GM19372 (cell line): ENCODE results near the gene QSOX1.
"Not testable (repeated sequence)": the region's sequence is repeated elsewhere in the genome, so short reads cannot be mapped to it uniquely, and the experiment has no call there.

Experiments
- ATAC-seq: cut with Tn5 transposase; IDR thresholded peaks from one replicate; pipeline ENCODE4 v1.9.1; 2021; ENCODE audit warnings: mild to moderate bottlenecking, low read depth, moderate library complexity; ENCODE audit not compliant: unreplicated experiment

Gene QSOX1

GRCh38 chr1:180154325-180155181 is at the start of gene QSOX1:
QSOX1 (plus strand) TSS chr1:180154869; CDS start chr1:180154908, 39 bp downstream.
- peak; percentile 88 for ATAC-seq

- ATAC-seq = no peak
Measured at GRCh38 chr1:180112091-180112490, 42.6 kb upstream of the QSOX1 start.

- no peak for ATAC-seq
Measured at GRCh38 chr1:180112984-180113647, 41.6 kb upstream of the QSOX1 start.

GRCh38 chr1:180114396-180114945 is 40.2 kb upstream of the QSOX1 start:
- ATAC-seq = no peak

- no peak for ATAC-seq
Measured at GRCh38 chr1:180116964-180117763, 37.5 kb upstream of the QSOX1 start.

GRCh38 chr1:180117764-180118116 is 36.9 kb upstream of the QSOX1 start:
- no peak for ATAC-seq

- no peak for ATAC-seq
Measured at GRCh38 chr1:180119837-180120236, 34.8 kb upstream of the QSOX1 start.

GRCh38 chr1:180123463-180123936 is 31.2 kb upstream of the QSOX1 start:
- ATAC-seq = no peak

GRCh38 chr1:180130651-180131050 is 24.0 kb upstream of the QSOX1 start:
- no peak for ATAC-seq

- no peak for ATAC-seq
Measured at GRCh38 chr1:180131510-180131909, 23.2 kb upstream of the QSOX1 start.

GRCh38 chr1:180133193-180133592 is 21.5 kb upstream of the QSOX1 start:
- ATAC-seq = no peak

- not testable (repeated sequence) for ATAC-seq
Measured at GRCh38 chr1:180133688-180134087, 21.0 kb upstream of the QSOX1 start.

GRCh38 chr1:180135535-180135934 is 19.1 kb upstream of the QSOX1 start:
- ATAC-seq = no peak

GRCh38 chr1:180136331-180136967 is 18.2 kb upstream of the QSOX1 start:
- ATAC-seq = no peak

- no peak for ATAC-seq
Measured at GRCh38 chr1:180136968-180137356, 17.7 kb upstream of the QSOX1 start.

GRCh38 chr1:180137776-180138175 is 16.9 kb upstream of the QSOX1 start:
- no peak for ATAC-seq

- ATAC-seq = no peak
Measured at GRCh38 chr1:180141381-180141934, 13.2 kb upstream of the QSOX1 start.

GRCh38 chr1:180143359-180143758 is 11.3 kb upstream of the QSOX1 start:
- ATAC-seq = no peak

- ATAC-seq = no peak
Measured at GRCh38 chr1:180144659-180145357, 9.9 kb upstream of the QSOX1 start.
